HCT116 (cell line): ENCODE data around the gene ZNF14. TPM values are rescaled to one million over a fixed set of nuclear protein-coding genes. Genes with fewer than 3 reads are reported as not detected.

Source experiments
- ATAC-seq: fragments of 200-7000 bp; cut with Tn5 transposase; 2 replicates; pipeline ENCODE4 v1.9.1; 2020; ENCODE audit warnings: mild to moderate bottlenecking, moderate library complexity
- BruUV-seq: library from RNA; stranded (reverse); fragments of 400-500 nt; replicated peaks from 2 replicates; lab custom pipeline; 2021; lab: Mats Ljungman, UMichigan
- CTCF ChIA-PET: fragments of 300-600 bp; sonication (Branson Sonifier 250); formaldehyde crosslinking; loops from one replicate; lab custom pipeline; 2021; ENCODE audit warnings: antibody characterized with exemption; lab: Charles Lee
- POLR2A ChIA-PET: fragments of 300-600, 350-600 bp; sonication (Branson Sonifier 250); formaldehyde crosslinking; loops from one replicate; lab custom pipeline; 2021; ENCODE audit warnings: antibody characterized with exemption; lab: Charles Lee
- RAD21 ChIA-PET, 2 experiments: fragments of 300-600 bp; sonication (Branson Sonifier 250); formaldehyde crosslinking; loops; one replicate each; lab custom pipeline; 2023; ENCODE audit warnings: low total read pairs in 2 of 2; ENCODE audit not compliant: uncharacterized antibody in 2 of 2, unreplicated experiment in 2 of 2, low non-redundant PET in 1 of 2; lab: Charles Lee
- DNase-seq: peaks from one replicate; pipeline ENCODE4 v3.0.0-alpha.2; 2010; ENCODE audit warnings: low read depth, low spot score
- H2AFZ ChIP-seq: fragments of 200-600 bp; shearing (Covaris generic), sonication (generic); 2 replicates; pipeline ENCODE4 v1.6.1; 2017; ENCODE audit warnings: low read depth, mixed run types, mixed read lengths, antibody characterized with exemption, low read length; ENCODE audit not compliant: poor library complexity, severe bottlenecking
- H3K27ac ChIP-seq: 2 replicates; pipeline ENCODE4 v1.5.1; 2012; ENCODE audit warnings: low read depth, low read length
- H3K27me3 ChIP-seq: fragments of 200-600 bp; sonication (generic); 2 replicates; pipeline ENCODE4 v1.6.1; 2016; ENCODE audit warnings: mixed run types, low read length, mixed read lengths; ENCODE audit not compliant: insufficient read depth
- H3K36me3 ChIP-seq, 2 experiments: fragments of 200-500 bp in 1 of 2; fragments of 200-600 bp in 1 of 2; sonication (Bioruptor generic) in 1 of 2; sonication (generic) in 1 of 2; 2 replicates each; pipeline versions ENCODE4 v1.5.1 to v1.6.1; 2014 to 2016; ENCODE audit warnings: low read length in 2 of 2, inconsistent platforms in 1 of 2, mixed read lengths in 1 of 2, mixed run types in 1 of 2; ENCODE audit not compliant: insufficient read depth in 2 of 2, control insufficient read depth in 1 of 2
- H3K4me1 ChIP-seq, 2 experiments: fragments of 200-600 bp in 1 of 2; sonication (generic) in 1 of 2; 2 replicates each; pipeline versions ENCODE4 v1.5.1 to v1.6.1; 2012 to 2017; ENCODE audit warnings: low read length in 2 of 2, inconsistent platforms in 1 of 2, mild to moderate bottlenecking in 1 of 2, mixed read lengths in 1 of 2, mixed run types in 1 of 2, moderate library complexity in 1 of 2; ENCODE audit not compliant: insufficient read depth in 2 of 2, control insufficient read depth in 1 of 2
- H3K4me2 ChIP-seq: fragments of 200-600 bp; sonication (generic); 2 replicates; pipeline ENCODE4 v1.6.1; 2017; ENCODE audit warnings: mixed run types, low read length, mixed read lengths
- H3K4me3 ChIP-seq, 2 experiments: fragments of 200-600 bp in 1 of 2; sonication (generic) in 1 of 2; replicated peaks in 1 of 2; 2 replicates each; pipeline ENCODE4 v1.5.1; 2011 to 2016; ENCODE audit warnings: low read length in 2 of 2, control low read depth in 1 of 2, low read depth in 1 of 2, mild to moderate bottlenecking in 1 of 2, mixed read lengths in 1 of 2, mixed run types in 1 of 2
- H3K79me2 ChIP-seq: fragments of 200-600 bp; sonication (generic); 2 replicates; pipeline ENCODE4 v1.6.1; 2017; ENCODE audit warnings: mild to moderate bottlenecking, mixed run types, low read length, moderate library complexity, mixed read lengths; ENCODE audit not compliant: insufficient read depth
- H3K9ac ChIP-seq: fragments of 200-600 bp; sonication (generic); 2 replicates; pipeline ENCODE4 v1.6.1; 2016; ENCODE audit warnings: low read length, mixed read lengths
- H3K9me2 ChIP-seq: fragments of 200-600 bp; sonication (generic), shearing (Covaris generic); 2 replicates; pipeline ENCODE4 v1.6.1; 2017; ENCODE audit warnings: mixed run types, mild to moderate bottlenecking, moderate library complexity; ENCODE audit not compliant: insufficient read depth
- H3K9me3 ChIP-seq, 2 experiments: fragments of 200-500 bp in 1 of 2; fragments of 200-600 bp in 1 of 2; sonication (Bioruptor generic) in 1 of 2; sonication (generic) in 1 of 2; 2 replicates each; pipeline ENCODE4 v1.6.1; 2014 to 2017; ENCODE audit warnings: low read length in 2 of 2, mixed read lengths in 2 of 2, inconsistent platforms in 1 of 2, low read depth in 1 of 2, mild to moderate bottlenecking in 1 of 2, mixed run types in 1 of 2, moderate library complexity in 1 of 2; ENCODE audit not compliant: control insufficient read depth in 1 of 2, insufficient read depth in 1 of 2
- H4K20me1 ChIP-seq: fragments of 200-600 bp; sonication (generic), shearing (Covaris generic); 2 replicates; pipeline ENCODE4 v1.6.1; 2017; ENCODE audit warnings: mixed run types, mild to moderate bottlenecking, moderate library complexity; ENCODE audit not compliant: insufficient read depth
- CEBPB ChIP-seq: IDR thresholded peaks from 2 replicates; pipeline ENCODE4 v1.6.1; 2012; ENCODE audit warnings: low read depth
- CTCF ChIP-seq, 3 experiments: fragments of 200-600 bp in 1 of 3; sonication (generic) in 1 of 3; IDR thresholded peaks in 2 of 3; conservative IDR thresholded peaks in 1 of 3; 2 replicates each; pipeline ENCODE4 v1.5.1; 2012 to 2017; ENCODE audit warnings: low read depth in 2 of 3, low read length in 2 of 3, antibody characterized with exemption in 1 of 3, borderline replicate concordance in 1 of 3, control low read depth in 1 of 3, mild to moderate bottlenecking in 1 of 3, mixed read lengths in 1 of 3, mixed run types in 1 of 3, moderate library complexity in 1 of 3; ENCODE audit not compliant: insufficient read depth in 1 of 3
- EGR1 ChIP-seq: IDR thresholded peaks from 2 replicates; pipeline ENCODE4 v1.6.1; 2012; ENCODE audit warnings: low read depth
- ELF1 ChIP-seq: IDR thresholded peaks from 2 replicates; pipeline ENCODE4 v1.6.1; 2012; ENCODE audit warnings: low read depth, borderline replicate concordance
- EZH2 ChIP-seq: fragments of 200-600 bp; sonication (generic); IDR thresholded peaks from 2 replicates; pipeline ENCODE4 v1.6.1; 2017; ENCODE audit warnings: antibody characterized with exemption, mixed run types
- EZH2phosphoT487 ChIP-seq: fragments of 200-600 bp; IDR thresholded peaks from 2 replicates; pipeline ENCODE4 v1.6.1; 2018; ENCODE audit warnings: antibody characterized with exemption, borderline replicate concordance
- JUND ChIP-seq: IDR thresholded peaks from 2 replicates; pipeline ENCODE4 v1.6.1; 2012
- MAX ChIP-seq: IDR thresholded peaks from 2 replicates; pipeline ENCODE4 v1.6.1; 2012
- POLR2A ChIP-seq: IDR thresholded peaks from 2 replicates; pipeline ENCODE4 v1.7.0; 2011; ENCODE audit warnings: borderline replicate concordance; ENCODE audit not compliant: insufficient read depth, insufficient read length; ENCODE audit errors: extremely low read depth
- RAD21 ChIP-seq: IDR thresholded peaks from 2 replicates; pipeline ENCODE4 v1.6.1; 2012; ENCODE audit warnings: low read depth, mild to moderate bottlenecking
- SP1 ChIP-seq: IDR thresholded peaks from 2 replicates; pipeline ENCODE4 v1.6.1; 2012; ENCODE audit warnings: low read depth
- SRF ChIP-seq: IDR thresholded peaks from 2 replicates; pipeline ENCODE4 v1.6.1; 2012; ENCODE audit warnings: low read depth
- ZNF274 ChIP-seq: fragments of 200-500 bp; sonication (Bioruptor generic); IDR thresholded peaks from 2 replicates; pipeline ENCODE4 v1.6.1; 2014; ENCODE audit warnings: mild to moderate bottlenecking, low read depth, low read length, inconsistent platforms
- intact Hi-C: fragments of 100-400 bp; cut with micrococcal nuclease; formaldehyde crosslinking; loops from 2 replicates; pipeline ENCODE4 v1.10.0; 2022
- total RNA-seq: library from RNA; stranded (reverse); gene quantifications from one replicate; pipeline ENCODE4 v1.2.1, GENCODE V29; 2021; ENCODE audit not compliant: unreplicated experiment

ZNF14 gene
- total RNA-seq, 1 experiment from 2014 or later: 4.8 TPM

GRCh38 chr19:19674315-19674714, 58.6 kb downstream of the ZNF14 start:
- CTCF ChIA-PET: no interaction called here
- Histone ChIP-seq H3K79me2 (peaks cover 56% of the 10 kb centered on the region), H3K9me3 (peaks cover 12 to 17% of the 10 kb centered on the region in 2 experiments), H2AFZ (no peak overlapping the region), H3K4me3 (no peak overlapping the region), H3K4me2 (no peak overlapping the region), H3K4me1 (peaks cover 5 to 9% of the 10 kb centered on the region in 2 experiments), H3K9ac (no peak overlapping the region), H3K36me3 (peaks cover 2 to 39% of the 10 kb centered on the region in 2 experiments), H3K27ac (no peak overlapping the region), H3K9me2 (no peaks in the 10 kb centered on the region), H3K27me3 (no peaks in the 10 kb centered on the region), H4K20me1 (no peaks in the 10 kb centered on the region)
- BruUV-seq: no TSS peak
- RAD21 ChIA-PET: no interaction called here
- no peak for TF ChIP-seq RAD21
- no peak for TF ChIP-seq EGR1
- no peak for TF ChIP-seq CTCF (IDR thresholded peaks at IDR 0.05 in 2 of 3, conservative IDR thresholded peaks at IDR 0.05 in 1 of 3; ENCODE audit: borderline replicate concordance in 1 of 3, insufficient read depth in 1 of 3, low read depth in 2 of 3, low read length in 2 of 3)
- no peak for TF ChIP-seq POLR2A
- TF ChIP-seq EZH2: no peak
- no peak for TF ChIP-seq EZH2phosphoT487
- TF ChIP-seq JUND: no peak
- TF ChIP-seq CEBPB: no peak
- no peak for TF ChIP-seq SP1
- no peak for TF ChIP-seq ELF1
- TF ChIP-seq ZNF274: no peak
- no peak for TF ChIP-seq SRF
- TF ChIP-seq MAX: no peak
- POLR2A ChIA-PET: no interaction called here
- intact Hi-C loops: no loop called here
- no peak for ATAC-seq
- no peak for DNase-seq
